Heart right ventricle (tissue), 16 donors: ENCODE data around the gene SPTLC3. TPM values are rescaled to one million over a fixed set of nuclear protein-coding genes. Genes with fewer than 3 reads are reported as not detected.

Source experiments
- ATAC-seq, 8 donors: fragments of 200-7000 bp; cut with Tn5 transposase; one replicate each; pipeline ENCODE4 v1.9.1; 2020; ENCODE audit warnings: mild to moderate bottlenecking in 8 of 8, moderate library complexity in 8 of 8, moderate number of reproducible peaks in 1 of 8
- DNase-seq, 2 donors: peaks; one replicate each; pipeline ENCODE4 v3.0.0-alpha.2; 2020
- H3K27ac ChIP-seq, 10 donors: fragments of 200-600 bp; sonication (generic) in 2 of 10; one replicate each; pipeline versions ENCODE4 v1.5.0 to v1.8.0; 2020 to 2022; ENCODE audit warnings: mild to moderate bottlenecking in 3 of 10
- H3K27me3 ChIP-seq, 7 donors: fragments of 200-600 bp; one replicate each; pipeline ENCODE4 v1.8.0; 2021 to 2022; ENCODE audit warnings: mild to moderate bottlenecking in 2 of 7
- H3K36me3 ChIP-seq, 9 donors: fragments of 200-600 bp; sonication (generic) in 1 of 9; one replicate each; pipeline versions ENCODE4 v1.5.0 to v1.8.0; 2020 to 2022; ENCODE audit warnings: mild to moderate bottlenecking in 2 of 9
- H3K4me1 ChIP-seq, 9 donors: fragments of 200-600 bp; sonication (generic) in 1 of 9; one replicate each; pipeline versions ENCODE4 v1.5.0 to v1.8.0; 2020 to 2022; ENCODE audit warnings: mild to moderate bottlenecking in 4 of 9
- H3K4me3 ChIP-seq, 10 donors: fragments of 200-600 bp; sonication (generic) in 2 of 10; one replicate each; pipeline versions ENCODE4 v1.5.0 to v1.8.0; 2020 to 2022; ENCODE audit warnings: mild to moderate bottlenecking in 7 of 10, moderate library complexity in 2 of 10
- H3K9me3 ChIP-seq, 11 donors: fragments of 200-600 bp in 10 of 11; sonication (generic) in 2 of 11; one replicate each; pipeline versions ENCODE4 v1.5.0 to v1.8.0; 2013 to 2022; ENCODE audit warnings: mild to moderate bottlenecking in 2 of 11, control low read depth in 1 of 11, moderate library complexity in 1 of 11
- CTCF ChIP-seq, 9 donors: fragments of 200-600 bp; sonication (generic) in 2 of 9; IDR thresholded peaks; one replicate each; pipeline versions ENCODE4 v1.5.0 to v1.8.0; 2021 to 2022; ENCODE audit warnings: antibody characterized with exemption in 9 of 9, mild to moderate bottlenecking in 5 of 9, moderate library complexity in 1 of 9
- WGBS, 2 donors: extraction: QIAGEN DNeasy Blood & Tissue Kit; methylation state at CpG; one replicate each; pipeline ENCODE4 v1.1.7; 2013; ENCODE audit warnings: inconsistent platforms in 1 of 2; 5-methylcytosine and 5-hydroxymethylcytosine counted together
- intact Hi-C, 10 donors: fragments of 100-400 bp; cut with DNase I; formaldehyde crosslinking; loops; one replicate each; pipeline versions ENCODE4 v1.11.1 to v1.14.2; 2022
- polyA plus RNA-seq, 2 donors: library from polyadenylated mRNA; stranded (reverse); fragments of 200-250 nt; gene quantifications; one replicate each; pipeline ENCODE4 v1.2.3, GENCODE V29; 2013
- total RNA-seq, 10 donors: library from RNA; stranded (reverse); fragmentation: NEBNext Ultra II Directional in 3 of 10; extraction: Animal tissue kit (Norgen Biotek cat#: 25700) in 3 of 10; gene quantifications; one replicate each; pipeline versions ENCODE4 v1.2.1 to v1.2.4, GENCODE V29; 2021 to 2023
- donor health status: Arrhythmogenic right ventricular cardiomyopathy.
- donor health status: ischemic (EF 13 %, LVEDD 7.1; RV severe dilation, severe dysfunction).
- donor health status: healthy with polysubstance abuse.
- donor health status: DM: no; HTN: yes; CAD: no.
- donor health status: DM: no; HTN: no; CAD: no.
- donor health status: ischemic (EF 25% LVEDD 6.9; RV normal size, moderate dysfunction).
- donor health status: ischemic (EF 25% LVEDD 5.7; RV mildly dilated, moderate dysfunction).
- donor health status: healthy.
- donor health status: DM: yes; HTN: yes; CAD: no.
- donor health status: Ischemic cardiomyopathy.
- donor health status: ischemic (EF 35%, LVEDD 5.7; RV mildly dilated, moderate dysfunction).
- donor health status: nonischemic (EF 11% LVEDD 7.7; RV severe dilation, severe dysfunction).
- donor health status: DM: yes; HTN: yes; CAD: no.
- donor health status: PGD.
- donor health status: ischemic (EF 29% LVEDD 5.4; RV normal size, mild dysfunction).
- donor health status: nonischemic (EF 23%, LVEDD 6.1; RV moderate dilation, normal function).

Gene SPTLC3
- total and polyA plus RNA-seq, 12 donors, result 0.45 to 8.4 (median 3.5) TPM

- DNase-seq (no peak), ATAC-seq (no peak)
- no peak overlapping the region for H3K4me3 ChIP-seq
- H3K27me3 ChIP-seq, result no peaks in the 10 kb centered on the region
- no peaks in the 10 kb centered on the region for H3K9me3 ChIP-seq
- intact Hi-C loops, result no loop called here
- WGBS, 2 donors, result 87 to 94% methylated on average over 4 of the region's 4 CpGs
- H3K36me3 ChIP-seq, result peaks cover 0 to 21% (median 0%) of the 10 kb centered on the region in 9 donors
- no peaks in the 10 kb centered on the region for H3K4me1 ChIP-seq
- TF ChIP-seq CTCF (IDR thresholded peaks at IDR 0.05), result no peak
- no peak overlapping the region for H3K27ac ChIP-seq
Observed at GRCh38 chr20:13098720-13099355, 90.1 kb downstream of the SPTLC3 start.

- H3K36me3 ChIP-seq, result peaks cover 0 to 14% (median 0%) of the 10 kb centered on the region in 9 donors
- no peak for TF ChIP-seq CTCF (IDR thresholded peaks at IDR 0.05)
Observed at GRCh38 chr20:13099676-13100075, 90.9 kb downstream of the SPTLC3 start.

GRCh38 chr20:13101276-13101675, 92.5 kb downstream of the SPTLC3 start:
- 93 to 94% methylated on average over 2 of the region's 2 CpGs for WGBS, 2 donors
- Histone ChIP-seq H3K4me1 (peaks cover 0 to 12% (median 4%) of the 10 kb centered on the region in 9 donors), H3K36me3 (no peaks in the 10 kb centered on the region), H3K4me3 (no peak overlapping the region), H3K27me3 (no peaks in the 10 kb centered on the region), H3K9me3 (no peaks in the 10 kb centered on the region), H3K27ac (no peak overlapping the region)
- intact Hi-C loops, result loop anchor here in 7 of 10 donors (5.0 to 10.0 kb wide), 6 partner anchors 96 to 1426 kb away; partner anchors contain the start of gene SPTLC3 (in 1 of the 7)
- no peak for DNase-seq
- no peak for ATAC-seq
- TF ChIP-seq CTCF (IDR thresholded peaks at IDR 0.05), result no peak

More at GRCh38 chr20:13099676-13100075, 90.9 kb downstream of the SPTLC3 start:
- ATAC-seq (no peak), DNase-seq (no peak)
- intact Hi-C loops, result loop anchor here in 7 of 10 donors (5.0 to 10.0 kb wide), 6 partner anchors 95 to 1425 kb away; partner anchors contain the start of gene SPTLC3 (in 1 of the 7)
- H3K27me3 ChIP-seq, result no peaks in the 10 kb centered on the region
- H3K27ac ChIP-seq, result no peak overlapping the region
- no peak overlapping the region for H3K4me3 ChIP-seq
- H3K4me1 ChIP-seq, result peaks cover 0 to under 1% (median 0%) of the 10 kb centered on the region in 9 donors
- no peaks in the 10 kb centered on the region for H3K9me3 ChIP-seq

GRCh38 chr20:13101706-13102105, 92.9 kb downstream of the SPTLC3 start:
- no peaks in the 10 kb centered on the region for H3K36me3 ChIP-seq
- peaks cover 0 to 13% (median 4%) of the 10 kb centered on the region in 9 donors for H3K4me1 ChIP-seq
- peaks cover 0 to 3% (median 0%) of the 10 kb centered on the region in 7 donors for H3K27me3 ChIP-seq
- H3K4me3 ChIP-seq, result no peak overlapping the region
- H3K9me3 ChIP-seq, result no peaks in the 10 kb centered on the region
- H3K27ac ChIP-seq, result no peak overlapping the region
- 69 to 72% methylated on average over 5 of the region's 5 CpGs for WGBS, 2 donors
- no peak for DNase-seq
- no peak for ATAC-seq
- TF ChIP-seq CTCF (IDR thresholded peaks at IDR 0.05), result no peak
- intact Hi-C loops, result loop anchor here in 7 of 10 donors (5.0 to 10.0 kb wide), 6 partner anchors 97 to 1427 kb away; partner anchors contain the start of gene SPTLC3 (in 1 of the 7)
